Measurements from ENCODE around the gene ZNF462.
"Not testable (repeated sequence)": the region's sequence is repeated elsewhere in the genome, so short reads cannot be mapped to it uniquely, and the experiment has no call there.

ZNF462 gene

DNA sequence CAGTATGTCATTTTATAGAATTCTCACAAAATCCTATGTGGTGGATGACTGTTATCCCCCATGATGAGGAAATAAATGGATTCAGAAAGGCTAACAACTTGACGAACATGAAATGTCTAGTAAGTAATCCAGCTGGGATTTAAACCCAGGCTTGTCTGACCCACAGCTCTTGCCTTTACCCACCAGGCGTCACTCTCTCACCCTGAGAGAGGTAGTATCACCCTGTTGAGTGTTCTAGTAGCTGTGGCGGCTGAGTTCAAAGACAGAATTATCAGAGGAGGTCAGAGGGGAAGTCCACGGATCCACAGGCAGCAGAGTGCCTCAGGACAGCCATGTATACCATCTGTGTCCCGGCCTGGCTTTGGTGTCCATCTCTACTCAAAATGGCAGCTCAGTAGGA lies 113.8 kb downstream of the ZNF462 start:
- H3K9ac ChIP-seq (ENCODE audit: low read length), result no peak overlapping the region
- H3K9me3 ChIP-seq (ENCODE audit: control insufficient read depth, insufficient read depth, low read depth, low read length), result no peaks in the 10 kb centered on the region
- H3K27ac ChIP-seq (ENCODE audit: low read depth, low read length), result no peak overlapping the region
- 0 out of 2 replicates have a peak, but pooled peaks cover 2% of the 10 kb centered on the region for H3K4me1 ChIP-seq (ENCODE audit: control insufficient read depth, insufficient read depth, low read length)
- peaks cover 98% of the 10 kb centered on the region for H3K36me3 ChIP-seq (ENCODE audit: control insufficient read depth, insufficient read depth, low read length)
- H3K27me3 ChIP-seq (ENCODE audit: control insufficient read depth, insufficient read depth, low read length), result no peaks in the 10 kb centered on the region
- H3K4me3 ChIP-seq (ENCODE audit: low read depth, low read length), result no peak overlapping the region

DNA sequence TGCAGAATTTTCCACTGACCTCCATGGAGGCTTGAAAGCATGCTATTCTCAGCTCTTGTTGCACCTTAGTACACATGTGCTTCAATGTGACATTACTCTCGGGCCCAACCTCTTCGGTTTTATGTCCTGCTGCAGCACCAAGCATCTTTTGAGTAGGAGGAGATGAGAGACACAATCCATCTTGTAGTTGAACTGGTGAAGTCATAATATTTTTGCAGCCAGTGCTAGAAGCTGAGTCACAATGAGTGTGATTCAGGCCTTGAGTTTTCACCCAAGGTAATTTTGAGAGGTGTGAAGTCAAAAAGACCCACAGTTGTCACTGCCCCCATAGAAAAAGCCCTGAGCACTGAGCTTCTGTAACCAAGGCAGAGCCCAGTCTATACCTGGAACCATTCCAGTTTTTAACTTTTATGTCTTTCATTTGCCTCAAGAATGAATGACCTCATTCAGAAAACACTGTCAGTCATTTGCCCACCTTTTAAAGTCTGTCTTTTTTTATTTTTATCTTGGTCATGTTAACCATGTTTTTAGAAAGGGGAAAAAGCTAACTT lies 117.7 kb downstream of the ZNF462 start:
- H3K27me3 ChIP-seq (ENCODE audit: control insufficient read depth, insufficient read depth, low read length), result no peaks in the 10 kb centered on the region
- H3K9ac ChIP-seq (ENCODE audit: low read length), result no peak overlapping the region
- H3K27ac ChIP-seq (ENCODE audit: low read depth, low read length), result no peak overlapping the region
- H3K4me3 ChIP-seq (ENCODE audit: low read depth, low read length), result no peak overlapping the region
- peaks cover 97% of the 10 kb centered on the region for H3K36me3 ChIP-seq (ENCODE audit: control insufficient read depth, insufficient read depth, low read length)
- H3K9me3 ChIP-seq (ENCODE audit: control insufficient read depth, insufficient read depth, low read depth, low read length), result no peaks in the 10 kb centered on the region
- no peaks in the 10 kb centered on the region for H3K4me1 ChIP-seq (ENCODE audit: control insufficient read depth, insufficient read depth, low read length)

DNA sequence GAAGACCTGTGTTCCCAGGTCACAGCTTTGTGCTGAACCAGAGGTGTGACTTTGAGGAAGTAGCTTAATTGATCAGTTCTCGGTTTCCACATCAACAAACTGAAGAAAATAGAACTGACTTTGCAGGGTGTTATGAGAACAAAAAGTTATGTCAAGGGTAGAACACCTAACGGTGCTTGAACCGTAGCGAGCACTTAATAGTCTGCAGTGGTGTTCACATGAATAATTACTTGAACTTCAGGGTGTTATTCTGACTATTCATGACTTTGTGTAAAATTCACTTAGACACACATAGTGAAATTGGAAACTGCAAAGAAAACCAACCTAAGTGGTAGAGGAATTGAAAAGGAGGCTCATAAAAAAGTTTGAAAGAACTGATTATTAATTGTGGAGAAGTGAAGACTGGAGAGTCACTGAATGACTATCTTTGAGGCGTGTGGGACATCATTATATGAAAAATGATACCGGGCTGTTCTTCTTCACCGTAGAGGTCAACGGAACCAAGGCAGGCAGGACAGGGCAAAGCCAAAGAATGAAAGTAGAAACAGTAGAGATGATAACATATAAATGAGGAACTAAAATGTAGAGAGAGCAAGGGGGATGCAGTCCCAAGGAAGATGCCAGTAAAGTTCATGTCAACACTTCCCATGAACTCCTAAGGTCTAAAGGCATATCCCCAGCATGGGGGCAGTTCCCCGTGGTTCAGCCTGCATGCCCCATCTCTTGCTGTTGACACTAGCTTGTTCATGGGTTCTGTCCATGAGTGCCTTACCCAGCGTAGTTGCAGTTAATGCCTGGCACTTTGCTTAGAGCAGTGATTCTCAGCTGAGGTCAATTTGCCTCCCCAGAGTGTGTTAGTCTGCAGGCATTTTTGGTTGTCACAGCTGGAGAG lies 118.7 kb downstream of the ZNF462 start:
- H3K4me1 ChIP-seq (ENCODE audit: control insufficient read depth, insufficient read depth, low read length), result no peaks in the 10 kb centered on the region
- peaks cover 97% of the 10 kb centered on the region for H3K36me3 ChIP-seq (ENCODE audit: control insufficient read depth, insufficient read depth, low read length)

DNA sequence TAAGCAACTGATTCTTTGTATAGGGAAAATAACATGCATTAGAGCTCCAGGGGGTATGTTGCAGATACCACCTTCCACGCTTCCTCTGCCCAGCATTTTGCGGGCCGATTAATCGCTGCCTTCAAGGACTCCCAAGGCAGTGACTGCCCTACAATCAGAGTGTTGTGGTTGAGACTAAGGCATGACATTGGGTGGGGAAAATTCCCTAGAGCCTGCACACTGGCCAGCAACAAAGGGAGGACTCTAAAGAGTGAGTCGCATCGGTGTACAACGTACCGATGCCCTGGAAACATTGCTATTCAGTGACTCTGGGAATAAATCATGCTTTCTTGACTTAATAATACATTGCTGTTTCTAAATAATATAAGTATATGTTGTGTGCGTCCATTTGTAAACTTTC lies 119.7 kb downstream of the ZNF462 start:
- H3K27me3 ChIP-seq (ENCODE audit: control insufficient read depth, insufficient read depth, low read length), result no peaks in the 10 kb centered on the region
- H3K4me3 ChIP-seq (ENCODE audit: low read depth, low read length), result no peak overlapping the region
- H3K27ac ChIP-seq (ENCODE audit: low read depth, low read length), result no peak overlapping the region
- H3K36me3 ChIP-seq (ENCODE audit: control insufficient read depth, insufficient read depth, low read length), result peaks cover 97% of the 10 kb centered on the region
- H3K9ac ChIP-seq (ENCODE audit: low read length), result no peak overlapping the region
- no peaks in the 10 kb centered on the region for H3K9me3 ChIP-seq (ENCODE audit: control insufficient read depth, insufficient read depth, low read depth, low read length)
- no peaks in the 10 kb centered on the region for H3K4me1 ChIP-seq (ENCODE audit: control insufficient read depth, insufficient read depth, low read length)

More for the DNA sequence above, 118.7 kb downstream of the ZNF462 start:
- Histone ChIP-seq H3K9me3 (ENCODE audit: control insufficient read depth, insufficient read depth, low read depth, low read length) (no peaks in the 10 kb centered on the region), H3K27me3 (ENCODE audit: control insufficient read depth, insufficient read depth, low read length) (no peaks in the 10 kb centered on the region), H3K27ac (ENCODE audit: low read depth, low read length) (no peak overlapping the region), H3K4me3 (ENCODE audit: low read depth, low read length) (no peak overlapping the region), H3K9ac (ENCODE audit: low read length) (no peak overlapping the region)

DNA sequence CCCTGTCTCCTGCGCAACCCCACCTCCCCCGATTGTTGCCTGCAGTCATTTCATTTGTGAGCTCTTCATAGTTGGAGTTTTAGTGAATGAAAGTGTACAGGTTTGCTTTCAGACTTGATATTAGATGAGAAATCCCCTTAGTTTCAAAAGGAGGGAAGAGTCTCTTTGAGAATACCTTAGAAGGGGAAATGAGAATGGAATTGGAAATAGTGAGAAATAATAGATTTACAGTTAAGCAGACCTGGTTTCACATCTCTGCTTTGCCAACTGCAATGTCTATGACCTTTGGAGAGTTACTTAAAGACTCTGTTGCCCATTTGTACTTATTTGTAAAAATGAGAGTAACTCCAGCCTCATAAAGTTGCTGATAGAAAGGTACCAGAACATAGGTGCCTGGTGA lies 120.4 kb downstream of the ZNF462 start:
- Histone ChIP-seq H3K4me1 (ENCODE audit: control insufficient read depth, insufficient read depth, low read length) (no peaks in the 10 kb centered on the region), H3K9me3 (ENCODE audit: control insufficient read depth, insufficient read depth, low read depth, low read length) (no peaks in the 10 kb centered on the region), H3K36me3 (ENCODE audit: control insufficient read depth, insufficient read depth, low read length) (peaks cover 97% of the 10 kb centered on the region), H3K4me3 (ENCODE audit: low read depth, low read length) (no peak overlapping the region), H3K27me3 (ENCODE audit: control insufficient read depth, insufficient read depth, low read length) (no peaks in the 10 kb centered on the region), H3K27ac (ENCODE audit: low read depth, low read length) (no peak overlapping the region), H3K9ac (ENCODE audit: low read length) (no peak overlapping the region)

DNA sequence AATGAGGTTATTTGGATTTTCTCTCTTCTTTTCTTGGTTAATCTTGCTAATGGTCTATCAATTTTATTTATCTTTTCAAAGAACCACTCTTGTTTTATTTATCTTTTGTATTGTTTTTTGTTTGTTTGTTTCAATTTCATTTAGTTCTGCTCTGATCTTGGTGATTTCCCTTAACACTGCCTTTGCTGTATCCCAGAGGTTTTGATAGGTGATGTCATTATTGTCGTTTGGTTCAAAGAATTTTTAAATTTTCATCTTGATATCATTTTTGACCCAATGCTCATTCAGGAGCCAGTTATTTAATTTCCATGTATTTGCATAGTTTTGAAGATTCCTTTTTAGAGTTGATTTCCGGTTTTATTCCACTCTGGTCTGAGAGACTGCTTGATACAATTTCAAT lies 126.9 kb downstream of the ZNF462 start:
- H3K9ac ChIP-seq (ENCODE audit: low read length); H3K27ac ChIP-seq (ENCODE audit: low read depth, low read length); H3K4me1 ChIP-seq (ENCODE audit: control insufficient read depth, insufficient read depth, low read length); H3K9me3 ChIP-seq (ENCODE audit: control insufficient read depth, insufficient read depth, low read depth, low read length); H3K27me3 ChIP-seq (ENCODE audit: control insufficient read depth, insufficient read depth, low read length); H3K4me3 ChIP-seq (ENCODE audit: low read depth, low read length): not testable (repeated sequence)
- peaks cover 88% of the 10 kb centered on the region for H3K36me3 ChIP-seq (ENCODE audit: control insufficient read depth, insufficient read depth, low read length)

DNA sequence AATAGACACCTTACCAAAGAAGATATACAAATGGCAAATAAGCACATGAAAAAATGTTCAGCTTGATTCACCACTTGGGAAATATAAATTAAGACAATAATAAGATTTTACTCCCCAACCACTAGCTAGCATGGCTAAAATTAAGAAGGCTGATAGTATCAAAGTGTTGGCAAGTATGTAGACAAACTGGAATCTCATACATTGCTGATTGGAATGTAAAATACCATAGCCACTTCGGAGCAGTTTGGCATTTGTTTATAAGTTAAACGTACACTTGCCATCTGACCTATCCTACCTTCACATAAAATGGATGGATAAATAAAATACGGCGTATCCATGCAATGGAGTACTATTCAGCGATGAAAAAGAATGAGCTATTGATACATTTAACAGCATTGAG lies 129.2 kb downstream of the ZNF462 start:
- Histone ChIP-seq H3K36me3 (ENCODE audit: control insufficient read depth, insufficient read depth, low read length) (peaks cover 79% of the 10 kb centered on the region), H3K4me3 (ENCODE audit: low read depth, low read length) (no peak overlapping the region), H3K9me3 (ENCODE audit: control insufficient read depth, insufficient read depth, low read depth, low read length) (no peaks in the 10 kb centered on the region), H3K9ac (ENCODE audit: low read length) (no peak overlapping the region), H3K27me3 (ENCODE audit: control insufficient read depth, insufficient read depth, low read length) (no peaks in the 10 kb centered on the region), H3K4me1 (ENCODE audit: control insufficient read depth, insufficient read depth, low read length) (no peaks in the 10 kb centered on the region), H3K27ac (ENCODE audit: low read depth, low read length) (no peak overlapping the region)

DNA sequence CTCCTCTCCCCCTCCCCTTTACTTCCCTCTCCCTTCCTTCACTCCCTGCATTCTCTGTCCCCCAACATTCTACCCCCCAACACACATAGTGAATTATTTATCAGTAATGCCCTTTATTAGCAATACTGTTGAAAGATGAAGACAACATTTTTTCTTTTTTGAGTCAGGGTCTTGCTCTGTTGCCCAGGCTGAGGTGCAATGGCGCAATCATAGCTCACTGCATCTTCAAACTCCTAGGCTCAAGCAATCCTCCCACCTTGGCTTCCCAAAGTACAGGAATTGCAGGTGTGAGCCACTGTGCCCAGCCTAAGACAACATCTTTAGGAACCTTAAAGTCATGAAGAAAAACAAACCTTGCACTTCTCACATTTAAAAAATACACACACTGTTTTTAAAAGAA lies 130.6 kb downstream of the ZNF462 start:
- no peaks in the 10 kb centered on the region for H3K27me3 ChIP-seq (ENCODE audit: control insufficient read depth, insufficient read depth, low read length)
- peaks cover 78% of the 10 kb centered on the region for H3K36me3 ChIP-seq (ENCODE audit: control insufficient read depth, insufficient read depth, low read length)
- H3K9ac ChIP-seq (ENCODE audit: low read length), result no peak overlapping the region
- no peak overlapping the region for H3K4me3 ChIP-seq (ENCODE audit: low read depth, low read length)
- H3K27ac ChIP-seq (ENCODE audit: low read depth, low read length), result no peak overlapping the region
- H3K4me1 ChIP-seq (ENCODE audit: control insufficient read depth, insufficient read depth, low read length), result no peaks in the 10 kb centered on the region
- H3K9me3 ChIP-seq (ENCODE audit: control insufficient read depth, insufficient read depth, low read depth, low read length), result no peaks in the 10 kb centered on the region

DNA sequence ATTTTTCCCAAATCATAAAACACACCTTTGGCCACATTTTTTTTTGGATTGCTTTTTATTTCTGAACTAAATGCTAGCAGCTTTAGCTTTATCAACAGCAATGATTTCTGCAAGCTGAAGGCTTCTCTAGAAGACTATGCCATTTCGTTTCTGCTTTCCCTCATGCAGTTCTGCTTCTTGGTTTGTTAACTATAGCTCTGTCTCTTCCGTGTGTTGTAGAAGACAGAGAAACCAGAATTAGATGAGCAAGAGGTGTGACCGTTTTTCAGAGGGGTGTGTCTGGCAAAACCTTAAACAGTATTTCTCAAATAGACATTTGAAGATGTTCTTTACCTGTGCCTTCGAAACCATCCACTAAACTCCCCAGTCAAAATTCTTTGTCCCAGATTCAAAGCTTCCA lies 131.5 kb downstream of the ZNF462 start:
- Histone ChIP-seq H3K27ac (ENCODE audit: low read depth, low read length) (no peak overlapping the region), H3K9me3 (ENCODE audit: control insufficient read depth, insufficient read depth, low read depth, low read length) (no peaks in the 10 kb centered on the region), H3K36me3 (ENCODE audit: control insufficient read depth, insufficient read depth, low read length) (peaks cover 78% of the 10 kb centered on the region), H3K4me3 (ENCODE audit: low read depth, low read length) (no peak overlapping the region), H3K4me1 (ENCODE audit: control insufficient read depth, insufficient read depth, low read length) (no peaks in the 10 kb centered on the region), H3K9ac (ENCODE audit: low read length) (no peak overlapping the region), H3K27me3 (ENCODE audit: control insufficient read depth, insufficient read depth, low read length) (no peaks in the 10 kb centered on the region)

DNA sequence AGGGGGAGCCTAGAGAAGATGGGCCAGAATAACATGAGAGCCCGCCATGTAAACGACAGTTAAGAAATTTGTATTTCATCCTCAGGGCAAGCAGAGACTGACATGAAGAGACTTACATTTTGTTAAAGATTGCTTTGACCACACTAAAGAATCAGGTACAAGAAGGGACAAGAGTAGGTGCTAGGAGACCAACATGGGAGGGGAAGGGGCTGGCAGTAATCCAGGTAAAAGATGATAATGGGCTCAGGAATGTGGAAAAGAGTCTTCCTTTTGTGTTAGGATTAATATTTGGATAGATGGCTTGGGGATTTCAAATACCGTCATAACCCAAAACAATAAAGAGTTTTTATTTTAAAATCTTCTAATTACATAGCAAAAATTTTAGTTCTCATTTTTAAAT lies 137.3 kb downstream of the ZNF462 start:
- H3K4me3 ChIP-seq (ENCODE audit: low read depth, low read length), result no peak overlapping the region
- H3K27ac ChIP-seq (ENCODE audit: low read depth, low read length), result no peak overlapping the region
- H3K36me3 ChIP-seq (ENCODE audit: control insufficient read depth, insufficient read depth, low read length), result peaks cover 73% of the 10 kb centered on the region
- no peaks in the 10 kb centered on the region for H3K27me3 ChIP-seq (ENCODE audit: control insufficient read depth, insufficient read depth, low read length)
- no peaks in the 10 kb centered on the region for H3K9me3 ChIP-seq (ENCODE audit: control insufficient read depth, insufficient read depth, low read depth, low read length)
- no peak overlapping the region for H3K9ac ChIP-seq (ENCODE audit: low read length)
- H3K4me1 ChIP-seq (ENCODE audit: control insufficient read depth, insufficient read depth, low read length), result no peaks in the 10 kb centered on the region

DNA sequence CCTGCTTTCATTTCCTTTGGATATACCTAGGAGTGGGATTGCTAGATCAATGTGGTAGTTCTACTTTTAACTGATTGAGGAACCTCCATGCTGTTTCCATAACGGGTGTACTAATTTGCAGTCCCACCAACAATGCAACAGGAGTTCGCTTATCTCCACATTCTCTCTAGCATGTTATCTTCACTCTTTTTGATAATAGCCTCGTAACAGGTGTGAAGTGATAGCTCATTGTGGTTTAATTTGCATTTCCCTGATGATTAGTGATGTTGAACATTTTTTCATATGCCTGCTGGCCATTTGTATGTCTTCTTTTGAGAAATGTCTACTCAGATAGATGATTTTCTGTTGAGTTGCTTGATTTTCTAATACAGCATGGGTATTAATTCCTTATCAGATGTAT lies 142.2 kb downstream of the ZNF462 start:
- peaks cover 71% of the 10 kb centered on the region for H3K36me3 ChIP-seq (ENCODE audit: control insufficient read depth, insufficient read depth, low read length)
- peaks cover 15% of the 10 kb centered on the region for H3K4me1 ChIP-seq (ENCODE audit: control insufficient read depth, insufficient read depth, low read length)
- H3K9ac ChIP-seq (ENCODE audit: low read length), result no peak overlapping the region
- no peaks in the 10 kb centered on the region for H3K27me3 ChIP-seq (ENCODE audit: control insufficient read depth, insufficient read depth, low read length)
- H3K27ac ChIP-seq (ENCODE audit: low read depth, low read length), result no peak overlapping the region
- H3K4me3 ChIP-seq (ENCODE audit: low read depth, low read length), result no peak overlapping the region
- no peaks in the 10 kb centered on the region for H3K9me3 ChIP-seq (ENCODE audit: control insufficient read depth, insufficient read depth, low read depth, low read length)

Measured in HUES6 (cell line).